HEK293 (cell line): ENCODE data around the gene NTSR1.

Experiments used
- CTCF ChIA-PET: fragments of 350-600 bp; formaldehyde crosslinking; extraction: SDS; loops from one replicate; lab custom pipeline; 2021; ENCODE audit warnings: antibody characterized with exemption; lab: Yijun Ruan, JAX
- POLR2A ChIA-PET: fragments of 300-600 bp; formaldehyde crosslinking; extraction: SDS; loops from one replicate; lab custom pipeline; 2020; ENCODE audit warnings: antibody characterized with exemption, inconsistent platforms; lab: Yijun Ruan, JAX
- H3K27ac ChIP-seq: fragments of 200-500 bp; sonication (Bioruptor generic); 2 replicates; pipeline ENCODE4 v1.5.1; 2014; ENCODE audit warnings: low read depth, low read length, control low read depth, inconsistent platforms; ENCODE audit errors: extremely low read depth
- H3K36me3 ChIP-seq, 2 experiments: fragments of 200-500 bp in 1 of 2; sonication (Bioruptor generic) in 1 of 2; 1 replicate in 1 of 2; 2 replicates in 1 of 2; pipeline ENCODE4 v1.5.1; 2014 to 2017; ENCODE audit warnings: inconsistent platforms in 2 of 2, low read length in 2 of 2; ENCODE audit not compliant: control insufficient read depth in 2 of 2, insufficient read depth in 1 of 2
- H3K4me1 ChIP-seq: fragments of 200-500 bp; sonication (Bioruptor generic); 2 replicates; pipeline ENCODE4 v1.5.1; 2014; ENCODE audit warnings: mild to moderate bottlenecking, low read length, inconsistent platforms; ENCODE audit not compliant: control insufficient read depth, insufficient read depth
- H3K4me3 ChIP-seq: 2 replicates; pipeline ENCODE4 v1.5.1; 2011; ENCODE audit warnings: low read depth, mild to moderate bottlenecking, control low read depth, low read length, moderate library complexity
- H3K9me3 ChIP-seq: fragments of 200-500 bp; sonication (Bioruptor generic); 2 replicates; pipeline ENCODE4 v1.5.1; 2014; ENCODE audit warnings: low read depth, low read length, inconsistent platforms; ENCODE audit not compliant: control insufficient read depth, insufficient read depth
- BCL11B ChIP-seq: fragments of 450-650 bp; formaldehyde crosslinking; IDR thresholded peaks from 2 replicates; pipeline ENCODE4 v1.5.1; 2016; ENCODE audit warnings: low read depth, missing biosample characterization, missing genetic modification characterization
- EGR2 ChIP-seq: fragments of 450-650 bp; formaldehyde crosslinking; IDR thresholded peaks from 2 replicates; pipeline ENCODE4 v1.5.1; 2016; ENCODE audit warnings: low read depth, missing biosample characterization, missing genetic modification characterization
- FEZF1 ChIP-seq: fragments of 450-650 bp; formaldehyde crosslinking; IDR thresholded peaks from 2 replicates; pipeline ENCODE4 v1.5.1; 2016; ENCODE audit warnings: missing biosample characterization, missing genetic modification characterization
- PATZ1 ChIP-seq: fragments of 450-650 bp; formaldehyde crosslinking; IDR thresholded peaks from 2 replicates; pipeline ENCODE4 v1.5.1; 2016; ENCODE audit warnings: missing biosample characterization, missing genetic modification characterization
- PRDM10 ChIP-seq: fragments of 450-650 bp; formaldehyde crosslinking; IDR thresholded peaks from 2 replicates; pipeline ENCODE4 v1.5.1; 2016; ENCODE audit warnings: missing biosample characterization, missing genetic modification characterization
- PRDM6 ChIP-seq: fragments of 450-650 bp; formaldehyde crosslinking; IDR thresholded peaks from 2 replicates; pipeline ENCODE4 v1.5.1; 2017; ENCODE audit warnings: missing biosample characterization, missing genetic modification characterization
- TRIM28 ChIP-seq: IDR thresholded peaks from 2 replicates; pipeline ENCODE4 v1.6.1; 2011; ENCODE audit warnings: low read length, control low read depth, borderline replicate concordance
- ZBTB11 ChIP-seq: fragments of 450-650 bp; formaldehyde crosslinking; conservative IDR thresholded peaks from 2 replicates; pipeline ENCODE4 v1.5.1; 2016; ENCODE audit warnings: low read depth, missing biosample characterization, missing genetic modification characterization
- ZFP41 ChIP-seq: fragments of 450-650 bp; formaldehyde crosslinking; IDR thresholded peaks from 2 replicates; pipeline ENCODE4 v1.5.1; 2016; ENCODE audit warnings: missing biosample characterization, missing genetic modification characterization, borderline replicate concordance
- ZNF138 ChIP-seq: fragments of 450-650 bp; formaldehyde crosslinking; IDR thresholded peaks from 2 replicates; pipeline ENCODE4 v1.5.1; 2016; ENCODE audit warnings: missing biosample characterization, missing genetic modification characterization, borderline replicate concordance
- ZNF175 ChIP-seq: fragments of 450-650 bp; formaldehyde crosslinking; IDR thresholded peaks from 2 replicates; pipeline ENCODE4 v1.5.1; 2016; ENCODE audit warnings: missing biosample characterization, missing genetic modification characterization
- ZNF18 ChIP-seq: fragments of 450-650 bp; formaldehyde crosslinking; IDR thresholded peaks from 2 replicates; pipeline ENCODE4 v1.5.1; 2016; ENCODE audit warnings: missing biosample characterization, missing genetic modification characterization
- ZNF324 ChIP-seq: fragments of 450-650 bp; formaldehyde crosslinking; IDR thresholded peaks from 2 replicates; pipeline ENCODE4 v1.5.1; 2016; ENCODE audit warnings: missing biosample characterization, missing genetic modification characterization
- ZNF366 ChIP-seq: fragments of 450-650 bp; formaldehyde crosslinking; conservative IDR thresholded peaks from 2 replicates; pipeline ENCODE4 v1.5.1; 2016; ENCODE audit warnings: missing biosample characterization, missing genetic modification characterization
- ZNF449 ChIP-seq: fragments of 450-650 bp; formaldehyde crosslinking; IDR thresholded peaks from 2 replicates; pipeline ENCODE4 v1.5.1; 2017; ENCODE audit warnings: missing biosample characterization, mild to moderate bottlenecking, missing genetic modification characterization, moderate library complexity
- ZNF473 ChIP-seq: fragments of 450-650 bp; formaldehyde crosslinking; IDR thresholded peaks from 2 replicates; pipeline ENCODE4 v1.5.1; 2017; ENCODE audit warnings: missing biosample characterization, missing genetic modification characterization
- ZNF621 ChIP-seq: fragments of 450-650 bp; formaldehyde crosslinking; IDR thresholded peaks from 2 replicates; pipeline ENCODE4 v1.5.1; 2017; ENCODE audit warnings: missing biosample characterization, missing genetic modification characterization
- ZNF776 ChIP-seq: fragments of 450-650 bp; formaldehyde crosslinking; IDR thresholded peaks from 2 replicates; pipeline ENCODE4 v1.5.0; 2017; ENCODE audit warnings: missing biosample characterization, missing genetic modification characterization, borderline replicate concordance
- ZSCAN18 ChIP-seq: fragments of 450-650 bp; formaldehyde crosslinking; IDR thresholded peaks from 2 replicates; pipeline ENCODE4 v1.5.1; 2016; ENCODE audit warnings: missing biosample characterization, missing genetic modification characterization

The NTSR1 gene

GRCh38 chr20:62765432-62766070 lies 56.9 kb downstream of the NTSR1 start:
- Histone ChIP-seq H3K9me3 (no peaks in the 10 kb centered on the region), H3K4me1 (no peaks in the 10 kb centered on the region), H3K36me3 (no peaks in the 10 kb centered on the region), H3K27ac (no peak overlapping the region), H3K4me3 (no peak overlapping the region)
- ChIA-PET CTCF (interaction anchor here (0.6 to 1.0 kb wide), 2 partner anchors 26 to 573 kb away, joined by 3 to 4 read pairs; no protein-coding TSS in a partner anchor), POLR2A (no interaction called here)
- TF ChIP-seq PRDM6 (no peak), ZNF324 (tag by site-specific recombination) (no peak), FEZF1 (tag by site-specific recombination) (no peak), PATZ1 (no peak), ZNF175 (tag by site-specific recombination) (no peak), ZSCAN18 (tag by site-specific recombination) (no peak), ZNF138 (tag by site-specific recombination) (no peak), ZBTB11 (tag by site-specific recombination) (no peak), ZNF776 (tag by site-specific recombination) (no peak), ZNF18 (tag by site-specific recombination) (no peak), PRDM10 (tag by site-specific recombination) (no peak), ZNF449 (tag by site-specific recombination) (no peak), ZNF621 (tag by site-specific recombination) (no peak), ZNF473 (no peak), EGR2 (no peak), ZFP41 (tag by site-specific recombination) (no peak), BCL11B (no peak), TRIM28 (no peak), ZNF366 (no peak)
